Gastrocnemius medialis (tissue), 4 donors: ENCODE results near the gene MLXIP.

Source experiments
- CTCF ChIP-seq, 5 experiments: fragments of 450-650 bp in 3 of 5; fragments of 200-600 bp in 2 of 5; sonication (generic) in 2 of 5; IDR thresholded peaks in 4 of 5; conservative IDR thresholded peaks in 1 of 5; 1 replicate in 4 of 5; 2 replicates in 1 of 5; pipeline ENCODE4 v1.5.1; 2016 to 2019; ENCODE audit warnings: antibody characterized with exemption in 5 of 5, mild to moderate bottlenecking in 3 of 5, moderate library complexity in 3 of 5
- POLR2A ChIP-seq, 2 donors: fragments of 450-650 bp; IDR thresholded peaks; one replicate each; pipeline ENCODE4 v1.6.1; 2017; ENCODE audit warnings: antibody characterized with exemption in 2 of 2, mild to moderate bottlenecking in 2 of 2, moderate library complexity in 2 of 2

GRCh38 chr12:122099856-122100255 is 21.3 kb downstream of the MLXIP start:
- TF ChIP-seq CTCF (IDR thresholded peaks at IDR 0.05 in 4 of 5, conservative IDR thresholded peaks at IDR 0.05 in 1 of 5) (no peak), POLR2A (IDR thresholded peaks at IDR 0.05) (peak in 1 of 2 donors; percentile 6)
